CD4-positive, alpha-beta T cell treated with Interleukin-6 at 100 ng/mL for 8 hours (primary cell): ENCODE results near the gene LGI4.
A peak's percentile ranks its signal among the peaks of the same experiment; 100 is the strongest.
"Not testable (repeated sequence)": the region's sequence is repeated elsewhere in the genome, so short reads cannot be mapped to it uniquely, and the experiment has no call there.

Experiments used
- DNase-seq: peaks from one replicate; pipeline ENCODE4 v3.0.0-alpha.2; 2020; ENCODE audit warnings: mixed read lengths, low spot score

Gene LGI4

GRCh38 chr19:35141837-35142605 lies 7.2 kb upstream of the LGI4 start:
- DNase-seq = no peak

DNA sequence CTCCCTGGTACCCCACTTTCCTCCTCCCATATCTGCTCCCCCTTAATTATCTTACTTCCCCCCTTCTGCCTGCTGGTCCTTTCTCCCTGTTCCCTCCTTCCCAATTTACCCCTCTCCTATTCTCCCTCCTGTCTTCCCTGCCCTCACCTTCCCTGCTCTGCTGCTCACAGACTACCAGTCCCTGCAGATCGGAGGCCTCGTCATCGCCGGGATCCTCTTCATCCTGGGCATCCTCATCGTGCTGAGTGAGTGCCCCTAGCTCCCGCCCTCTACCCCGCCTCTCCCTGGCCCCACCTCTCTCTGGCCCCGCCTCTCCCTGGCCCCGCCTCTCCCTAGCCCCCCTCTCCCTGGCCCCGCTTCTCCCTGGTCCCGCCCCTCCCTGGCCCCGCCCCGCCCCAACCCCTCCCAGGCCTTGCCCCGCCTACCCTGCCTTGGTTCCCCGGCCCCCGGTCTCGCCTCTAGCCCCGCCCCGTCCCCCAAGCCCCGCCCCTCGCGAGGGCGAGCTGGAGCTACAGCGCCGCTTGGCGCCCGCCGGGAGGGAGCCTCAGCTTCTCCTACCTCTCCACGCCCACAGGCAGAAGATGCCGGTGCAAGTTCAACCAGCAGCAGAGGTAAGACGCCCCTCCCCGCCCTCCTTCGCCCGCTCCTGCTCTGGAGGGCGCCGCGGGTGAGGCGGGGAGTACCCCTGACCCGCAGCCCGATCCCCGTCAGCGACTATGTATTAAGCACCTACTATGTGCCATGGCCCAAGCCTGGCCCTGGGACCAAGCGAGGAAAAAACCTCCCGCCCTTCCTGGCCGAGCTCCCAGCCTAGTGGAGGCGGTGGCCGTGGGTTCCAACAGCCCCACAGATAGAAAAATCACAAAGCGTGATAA lies 6.3 kb upstream of the LGI4 start:
- peak; percentile 97 for DNase-seq

DNA sequence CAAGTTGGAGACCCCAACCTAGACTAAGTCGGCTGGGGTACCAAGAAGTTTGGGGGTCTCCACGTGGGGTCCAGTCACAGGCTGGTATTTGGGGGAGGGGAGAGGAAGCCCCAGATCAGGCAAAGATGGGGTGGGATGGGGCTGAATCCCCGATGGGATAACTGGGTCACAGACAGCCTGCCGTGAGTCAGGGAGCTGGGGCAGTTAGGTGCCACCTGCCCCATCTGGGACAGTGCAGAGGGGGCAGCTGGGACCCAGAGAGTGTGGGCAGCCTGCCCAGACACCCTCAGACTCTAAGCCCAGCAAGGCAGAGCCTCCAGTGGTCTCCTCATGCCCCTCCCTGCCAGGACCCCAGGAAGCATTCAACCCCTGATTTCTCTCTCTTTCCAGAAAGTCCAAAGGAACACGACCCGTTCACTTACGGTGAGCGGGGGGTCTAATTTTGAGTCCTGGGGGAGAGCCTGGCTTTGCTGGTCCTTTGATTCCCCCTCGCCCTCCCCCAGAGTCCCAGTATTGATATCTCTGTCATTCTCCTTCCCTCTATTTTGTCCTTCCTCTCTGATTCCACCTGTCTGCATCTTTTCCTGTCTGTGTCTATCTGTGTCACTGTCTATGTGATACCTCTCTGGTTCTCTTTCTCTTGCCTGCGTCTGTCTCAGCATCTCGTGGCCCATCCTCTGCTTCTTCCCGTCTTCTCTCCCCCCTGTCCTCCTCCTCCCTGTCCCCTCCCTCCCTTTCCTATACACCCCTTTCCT lies 5.5 kb upstream of the LGI4 start:
- no peak for DNase-seq

DNA sequence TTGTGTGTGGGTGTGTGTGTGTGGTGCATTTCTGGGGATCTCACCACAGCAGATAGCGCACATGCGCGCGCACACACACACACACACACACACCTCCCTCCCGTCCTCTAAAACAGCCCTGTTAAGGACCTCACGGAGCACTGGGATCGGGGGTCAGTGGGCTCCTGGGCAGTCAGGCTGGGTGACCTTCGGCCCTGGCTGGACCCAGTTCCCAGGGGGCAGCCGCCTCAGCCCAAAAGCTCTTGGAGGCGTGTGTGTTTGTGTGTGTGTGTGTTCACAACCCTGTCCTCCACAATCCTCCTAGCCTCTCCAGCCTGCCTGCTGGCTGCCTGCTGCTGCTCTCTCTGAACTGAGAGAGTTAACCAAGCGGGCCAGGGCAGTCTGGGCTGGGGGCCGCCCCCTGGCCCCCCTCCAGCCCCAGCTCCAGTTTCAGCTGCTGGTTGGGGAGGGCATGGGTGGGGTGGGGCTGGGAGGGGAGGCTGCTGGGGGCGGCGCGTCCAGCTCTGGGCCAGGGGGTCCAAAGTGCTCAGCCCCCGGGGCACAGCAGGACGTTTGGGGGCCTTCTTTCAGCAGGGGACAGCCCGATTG lies 3.5 kb upstream of the LGI4 start, which contains the start of gene FXYD1:
Gene FXYD1, plus strand, starts transcription at position 520 of the 588 bp plus-strand sequence. CDS start 1,256 bp downstream, outside the sequence.
- DNase-seq = no peak

DNA sequence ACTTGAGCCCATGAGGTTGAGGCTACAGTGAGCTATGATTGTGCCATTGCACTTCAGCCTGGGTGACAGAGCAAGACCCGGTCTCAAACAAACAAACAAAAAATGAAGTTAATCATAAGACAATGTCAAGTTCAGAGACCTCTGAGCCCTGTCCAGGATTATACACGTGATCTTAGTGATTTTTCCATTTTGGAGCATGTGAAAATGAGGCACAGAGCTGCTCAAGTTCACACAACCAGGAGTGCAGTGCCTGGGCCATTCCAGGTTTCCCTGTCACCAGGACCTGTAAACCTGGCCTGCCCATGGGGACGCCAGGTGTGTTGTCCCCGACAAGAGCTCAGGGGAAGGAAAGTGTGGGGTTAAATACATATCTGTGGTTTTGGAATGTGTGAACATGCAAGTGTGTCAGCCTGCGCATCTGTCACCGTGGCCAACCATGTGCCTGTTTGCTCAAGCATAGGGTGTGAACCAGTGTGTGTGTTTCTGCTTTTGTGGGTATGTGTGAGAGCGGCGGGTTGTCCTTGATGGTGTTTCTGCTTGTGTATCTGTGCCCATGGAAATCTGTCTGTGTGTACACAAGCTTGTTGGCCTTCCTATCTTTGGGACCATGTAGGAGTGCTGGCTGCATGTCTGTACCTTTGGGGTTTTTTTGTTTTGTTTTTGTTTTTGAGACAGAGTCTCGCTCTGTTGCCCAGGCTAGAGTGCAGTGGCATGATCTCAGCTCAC lies 2.3 kb upstream of the LGI4 start:
- DNase-seq = no peak

GRCh38 chr19:35136231-35136630 lies 1.4 kb upstream of the LGI4 start:
- no peak for DNase-seq

DNA sequence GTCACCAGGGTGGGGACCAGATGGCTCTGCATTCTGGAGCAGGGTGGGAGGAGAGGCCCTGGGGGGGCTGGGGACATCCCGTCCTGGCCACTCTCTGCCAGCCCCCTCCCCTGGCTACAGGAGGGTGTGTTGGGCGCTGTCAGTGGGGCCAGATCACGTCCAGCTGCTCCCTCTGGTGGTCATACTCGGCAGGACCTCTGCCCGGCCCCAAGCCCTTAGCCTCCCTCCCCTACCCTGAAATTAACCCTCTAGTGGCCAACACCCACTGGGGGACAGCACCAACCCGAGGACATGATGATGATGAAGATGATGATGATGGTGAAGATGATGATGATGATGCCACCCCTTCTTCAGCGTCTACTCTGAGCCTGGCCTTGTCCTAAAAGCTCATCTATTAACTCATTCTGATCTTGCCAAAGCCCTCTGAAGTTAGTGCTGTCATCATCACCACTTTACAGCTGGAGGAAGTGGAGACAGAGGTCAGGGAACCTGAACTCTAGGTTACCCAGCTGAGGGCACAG lies 590 bp upstream of the LGI4 start:
- DNase-seq = peak; percentile 48

GRCh38 chr19:35133826-35134225 lies 1.0 kb downstream of the LGI4 start:
- no peak for DNase-seq

DNA sequence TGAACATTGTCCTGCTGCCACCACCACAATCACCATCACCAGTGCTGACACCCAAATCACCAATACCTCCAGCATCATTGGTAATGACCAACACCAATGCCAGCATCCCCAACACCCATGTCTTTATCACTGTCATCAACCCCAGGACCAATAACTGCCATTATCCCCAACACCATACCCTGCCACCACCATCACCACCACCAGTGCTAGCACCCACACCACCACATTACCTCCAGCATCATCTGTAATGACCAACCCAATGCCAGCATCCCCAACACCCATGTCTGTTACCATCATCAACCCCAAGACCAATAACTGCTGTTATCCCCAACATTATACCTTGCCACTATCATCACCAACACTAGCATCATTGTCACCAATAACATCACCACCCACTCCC lies 2.6 kb downstream of the LGI4 start:
- no peak for DNase-seq

DNA sequence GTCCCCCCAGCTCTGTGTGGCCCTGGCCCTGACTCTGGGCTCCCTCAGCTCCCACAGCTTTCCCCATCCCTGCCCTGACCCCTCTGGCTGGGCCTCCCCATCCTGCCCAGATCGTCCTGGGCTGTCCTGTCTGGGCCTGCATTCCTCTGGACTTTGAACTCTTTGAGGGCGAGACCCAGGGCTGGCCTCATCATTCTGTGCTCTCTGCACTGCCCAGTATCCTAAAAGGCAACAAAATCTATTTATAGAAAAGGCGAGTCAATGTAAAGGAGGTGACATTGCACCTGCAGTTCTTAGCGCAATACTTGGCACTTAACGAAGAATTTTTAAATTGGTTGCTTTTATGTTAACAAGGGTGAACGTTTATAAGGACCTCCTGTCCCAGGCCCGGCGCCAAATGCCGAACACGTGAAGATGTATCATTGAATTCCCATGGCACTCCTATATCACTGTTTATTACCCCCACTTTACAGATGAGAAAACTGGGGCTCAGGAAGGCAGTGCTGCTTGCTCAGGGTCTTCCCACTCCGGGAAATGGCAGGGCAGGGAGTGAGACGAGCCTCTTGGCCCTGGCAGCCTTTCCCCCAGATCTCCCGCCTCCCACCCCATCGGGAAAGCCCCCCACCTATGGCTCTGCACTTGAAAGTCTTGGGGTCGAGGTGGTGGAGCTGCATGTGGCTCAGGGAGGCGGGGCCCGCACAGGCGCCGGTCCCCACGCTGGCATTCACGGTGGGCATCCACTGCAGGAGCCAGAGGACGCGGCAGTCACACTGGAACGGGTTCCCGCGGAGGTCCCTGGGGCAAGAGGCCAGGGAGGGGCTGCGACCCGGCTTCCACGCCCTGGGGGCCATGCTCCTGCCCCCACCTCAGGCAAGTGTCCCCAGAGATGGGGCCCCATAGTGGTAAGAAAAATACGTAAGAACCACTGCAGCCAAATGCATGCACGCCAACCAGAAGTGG lies 3.8 kb downstream of the LGI4 start:
- DNase-seq = no peak

DNA sequence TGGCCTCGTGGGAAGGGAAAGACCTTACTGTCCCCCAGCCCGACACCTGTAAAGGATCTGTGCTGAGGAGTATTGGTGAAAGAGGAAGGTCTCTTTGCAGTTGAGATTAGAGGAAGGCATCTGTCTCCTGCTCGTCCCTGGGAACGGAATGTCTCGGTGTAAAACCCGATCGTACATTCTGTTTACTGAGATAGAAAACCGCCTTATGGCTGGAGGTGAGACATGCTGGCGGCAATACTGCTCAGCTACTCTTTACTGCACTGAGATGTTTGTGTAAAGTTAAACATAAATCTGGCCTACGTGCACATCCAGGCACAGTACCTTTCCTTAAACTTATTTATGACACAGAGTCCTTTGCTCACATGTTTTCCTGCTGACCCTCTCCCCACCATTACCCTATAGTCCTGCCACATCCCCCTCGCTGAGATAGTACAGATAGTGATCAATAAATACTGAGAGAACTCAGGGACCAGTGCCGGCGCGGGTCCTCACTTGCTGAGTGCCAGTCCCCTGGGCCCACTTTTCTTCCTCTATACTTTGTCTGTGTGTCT lies 5.1 kb downstream of the LGI4 start:
- DNase-seq = not testable (repeated sequence)

DNA sequence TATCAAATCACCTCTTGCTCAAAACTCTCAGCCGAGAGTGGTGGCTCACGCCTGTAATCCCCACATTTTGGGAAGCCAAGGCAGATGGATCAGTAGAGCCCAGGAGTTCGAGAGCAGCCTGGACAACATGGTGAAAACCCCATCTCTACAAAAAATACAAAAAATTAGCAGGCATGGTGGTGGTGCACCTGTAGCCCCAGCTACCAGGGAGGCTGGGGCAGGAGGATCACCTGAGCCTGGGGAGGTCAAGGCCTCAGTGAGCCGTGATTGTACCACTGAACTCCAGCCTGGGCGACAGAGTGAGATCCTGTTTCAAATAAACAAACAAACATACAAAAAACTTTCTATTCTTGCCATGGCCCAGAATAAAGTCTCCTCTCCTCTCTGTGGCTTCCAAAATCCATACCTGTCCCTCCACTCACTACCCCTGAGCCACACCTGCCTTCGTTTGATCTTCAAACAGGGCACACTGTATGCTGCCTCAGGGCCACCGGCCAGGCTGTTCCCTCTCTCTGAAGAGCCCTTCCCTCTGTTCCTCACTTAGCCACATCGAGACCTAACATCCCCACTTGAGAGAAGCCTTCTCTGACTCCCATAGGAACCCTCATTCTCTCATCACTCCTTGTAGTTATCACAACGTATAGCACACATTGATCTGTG lies 6.3 kb downstream of the LGI4 start:
- no peak for DNase-seq

DNA sequence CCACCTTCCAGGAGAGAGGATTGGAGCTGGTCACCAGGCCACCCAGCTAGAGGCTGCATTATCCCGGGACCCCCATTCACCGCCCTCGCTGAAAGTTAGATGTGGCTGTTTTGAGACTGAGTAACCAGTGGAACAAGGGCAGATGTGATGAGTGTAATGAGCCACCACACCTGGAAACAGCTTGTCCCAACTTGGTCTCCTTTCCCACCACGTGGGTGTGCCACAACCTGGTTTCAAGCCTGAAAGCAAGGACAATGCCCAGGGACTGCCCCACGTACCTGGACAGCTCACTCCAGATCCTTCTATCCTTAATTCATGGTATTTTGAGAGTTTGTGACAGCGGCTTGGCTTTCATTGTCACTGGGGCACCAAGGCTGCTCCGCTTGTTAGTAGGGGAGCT lies 7.0 kb downstream of the LGI4 start:
- no peak for DNase-seq

GRCh38 chr19:35126624-35126959 lies 8.3 kb downstream of the LGI4 start:
- DNase-seq = no peak

- no peak for DNase-seq
These were observed 8.9 kb downstream of the LGI4 start for GRCh38 chr19:35125749-35126623.

DNA sequence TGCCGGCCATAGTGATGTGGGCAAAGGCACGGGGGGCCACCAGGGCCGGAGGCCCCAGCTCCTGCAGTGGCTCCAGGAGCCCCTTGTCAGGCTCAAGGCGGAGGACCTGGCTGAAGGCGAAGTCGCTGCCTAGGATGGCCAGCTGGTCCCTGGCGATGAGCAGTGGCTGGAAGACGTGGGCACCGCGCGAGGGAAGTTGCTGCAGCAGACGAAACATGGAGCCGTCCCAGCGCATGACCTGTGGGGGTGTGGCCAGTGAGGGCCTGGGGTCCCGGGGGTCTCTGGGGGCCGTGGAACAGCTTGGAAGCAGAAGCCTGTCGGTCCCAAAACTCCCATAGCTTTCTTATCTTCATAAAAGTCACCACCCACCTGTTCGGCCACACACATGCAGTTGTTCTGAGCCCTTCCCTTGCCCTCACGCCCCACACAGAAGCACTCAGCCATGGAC lies 9.6 kb downstream of the LGI4 start:
- DNase-seq = no peak

DNA sequence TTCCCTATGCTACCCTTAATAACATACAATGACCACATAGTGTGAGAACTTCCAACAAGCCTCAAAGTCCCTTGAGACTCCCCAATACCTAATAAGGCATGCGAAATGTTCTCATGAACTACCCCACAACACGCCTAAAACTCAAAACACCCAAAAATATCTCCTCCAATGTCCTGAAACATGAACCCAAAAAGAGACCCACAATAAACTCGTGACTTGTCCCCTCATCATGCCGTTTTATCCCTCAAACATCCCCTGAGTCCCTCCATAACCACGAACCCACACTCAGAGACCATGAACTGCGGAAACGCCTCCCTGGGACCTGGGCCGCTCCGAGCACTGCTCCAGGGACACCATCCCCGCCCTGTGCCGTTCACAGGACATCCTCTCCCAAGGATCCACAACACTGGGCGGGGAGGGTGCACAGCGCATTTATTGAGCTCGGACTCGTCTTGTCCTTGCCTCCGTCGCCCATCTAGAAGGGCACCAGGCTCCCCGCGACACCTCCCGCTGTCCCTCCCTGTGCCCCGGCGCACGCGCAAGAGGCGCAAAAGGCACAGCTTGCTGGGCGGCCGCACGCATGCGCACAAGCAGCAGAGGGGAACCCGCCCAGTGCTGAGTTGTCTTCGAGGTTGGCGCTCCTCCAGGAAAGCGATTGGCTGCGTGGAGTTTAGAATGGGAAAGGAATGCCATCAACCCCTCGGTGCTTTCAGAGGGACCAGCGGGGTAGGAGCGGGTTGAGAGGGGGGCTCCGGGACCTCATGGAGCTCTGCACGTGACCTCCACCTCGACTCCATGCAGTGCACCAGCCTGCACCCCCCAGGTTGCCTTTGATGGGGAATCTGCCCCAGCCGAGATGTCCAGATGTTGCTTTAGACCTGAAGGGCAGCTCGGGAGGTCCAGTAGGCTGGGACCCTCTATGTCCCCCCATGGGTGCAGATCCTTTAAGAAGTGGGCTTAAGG lies 10.5 kb downstream of the LGI4 start:
- peak; percentile 88 for DNase-seq
